ENCODE measurements around the gene CLTB.

The CLTB gene

GRCh38 chr5:176415952-176416924, at the start of gene CLTB:
Gene CLTB (minus strand): TSS chr5:176416539. CDS start chr5:176416363, 176 bp downstream.
- H3K27ac ChIP-seq: peak within 1 kb of the TSS; percentile 92
- TF ChIP-seq CTCF (conservative IDR thresholded peaks at IDR 0.05): peak; percentile 98

GRCh38 chr5:176463113-176463764, 46.9 kb upstream of the CLTB start:
- no peak for TF ChIP-seq CTCF (conservative IDR thresholded peaks at IDR 0.05)
- no peak overlapping the region for H3K27ac ChIP-seq

GRCh38 chr5:176461349-176461748, 45.0 kb upstream of the CLTB start:
- TF ChIP-seq CTCF (conservative IDR thresholded peaks at IDR 0.05): no peak
- no peak overlapping the region for H3K27ac ChIP-seq

GRCh38 chr5:176458904-176459561, 42.7 kb upstream of the CLTB start:
- H3K27ac ChIP-seq: no peak overlapping the region
- no peak for TF ChIP-seq CTCF (conservative IDR thresholded peaks at IDR 0.05)

DNA sequence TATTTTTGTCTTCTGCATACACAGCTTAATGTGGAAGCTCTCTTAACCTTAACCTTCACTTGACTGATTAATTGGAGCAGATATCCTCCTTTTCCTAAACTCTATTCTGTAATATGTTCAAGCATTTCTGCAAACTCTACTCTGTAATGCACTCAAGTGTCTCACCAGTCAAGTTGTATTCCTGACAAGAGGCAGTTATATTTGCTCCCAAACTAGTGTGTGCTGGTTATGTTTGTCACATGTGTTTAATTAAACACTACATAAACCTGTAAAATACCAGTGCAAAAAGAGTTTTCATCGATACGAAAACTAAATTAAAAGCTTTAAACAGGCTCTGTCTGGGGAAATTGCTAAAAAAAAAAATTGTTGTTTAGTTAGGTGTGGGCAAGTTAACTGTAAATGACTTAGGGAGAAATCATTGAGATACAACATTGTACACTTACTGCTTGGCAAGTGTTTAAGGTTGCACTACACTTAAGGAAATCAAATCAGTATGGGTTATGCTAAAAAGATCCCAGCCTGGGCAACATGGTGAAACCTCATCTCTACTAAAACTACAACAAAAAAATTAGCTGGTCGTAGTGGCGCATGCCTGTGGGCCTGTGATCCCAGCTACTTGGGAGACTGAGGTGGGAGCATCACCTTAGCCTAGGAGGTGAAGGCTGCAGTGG, 38.5 kb upstream of the CLTB start:
- TF ChIP-seq CTCF (conservative IDR thresholded peaks at IDR 0.05): no peak
- H3K27ac ChIP-seq: 0 out of 2 replicates have a peak overlapping the region, but pooled peaks have one; percentile 7

GRCh38 chr5:176450077-176450476, 33.7 kb upstream of the CLTB start:
- H3K27ac ChIP-seq: no peak overlapping the region
- TF ChIP-seq CTCF (conservative IDR thresholded peaks at IDR 0.05): no peak
